ENCODE results near the gene IPO4. TPM values are rescaled to one million over a fixed set of nuclear protein-coding genes. Genes with fewer than 3 reads are reported as not detected.

IPO4 gene, protein sequence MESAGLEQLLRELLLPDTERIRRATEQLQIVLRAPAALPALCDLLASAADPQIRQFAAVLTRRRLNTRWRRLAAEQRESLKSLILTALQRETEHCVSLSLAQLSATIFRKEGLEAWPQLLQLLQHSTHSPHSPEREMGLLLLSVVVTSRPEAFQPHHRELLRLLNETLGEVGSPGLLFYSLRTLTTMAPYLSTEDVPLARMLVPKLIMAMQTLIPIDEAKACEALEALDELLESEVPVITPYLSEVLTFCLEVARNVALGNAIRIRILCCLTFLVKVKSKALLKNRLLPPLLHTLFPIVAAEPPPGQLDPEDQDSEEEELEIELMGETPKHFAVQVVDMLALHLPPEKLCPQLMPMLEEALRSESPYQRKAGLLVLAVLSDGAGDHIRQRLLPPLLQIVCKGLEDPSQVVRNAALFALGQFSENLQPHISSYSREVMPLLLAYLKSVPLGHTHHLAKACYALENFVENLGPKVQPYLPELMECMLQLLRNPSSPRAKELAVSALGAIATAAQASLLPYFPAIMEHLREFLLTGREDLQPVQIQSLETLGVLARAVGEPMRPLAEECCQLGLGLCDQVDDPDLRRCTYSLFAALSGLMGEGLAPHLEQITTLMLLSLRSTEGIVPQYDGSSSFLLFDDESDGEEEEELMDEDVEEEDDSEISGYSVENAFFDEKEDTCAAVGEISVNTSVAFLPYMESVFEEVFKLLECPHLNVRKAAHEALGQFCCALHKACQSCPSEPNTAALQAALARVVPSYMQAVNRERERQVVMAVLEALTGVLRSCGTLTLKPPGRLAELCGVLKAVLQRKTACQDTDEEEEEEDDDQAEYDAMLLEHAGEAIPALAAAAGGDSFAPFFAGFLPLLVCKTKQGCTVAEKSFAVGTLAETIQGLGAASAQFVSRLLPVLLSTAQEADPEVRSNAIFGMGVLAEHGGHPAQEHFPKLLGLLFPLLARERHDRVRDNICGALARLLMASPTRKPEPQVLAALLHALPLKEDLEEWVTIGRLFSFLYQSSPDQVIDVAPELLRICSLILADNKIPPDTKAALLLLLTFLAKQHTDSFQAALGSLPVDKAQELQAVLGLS
- total RNA-seq (18.7 and 19.5 TPM in 2 replicates), polyA plus RNA-seq (19.0 and 26.4 TPM in 2 replicates)

- H3K27me3 ChIP-seq: no peaks in the 10 kb centered on the region
- H3K9me3 ChIP-seq (ENCODE audit: low read depth): no peaks in the 10 kb centered on the region
- peak within 1 kb of the TSS; percentile 51 for H3K4me3 ChIP-seq
- H3K36me3 ChIP-seq (replicated peaks; ENCODE audit: insufficient read depth, low read depth): no peaks in the 10 kb centered on the region
- H3K9me2 ChIP-seq (replicated peaks; ENCODE audit: insufficient read depth): no peaks in the 10 kb centered on the region
- H3K4me2 ChIP-seq: peak within 1 kb of the TSS; percentile 98
- under 1% methylated on average over 57 of the region's 65 CpGs for WGBS (ENCODE audit: low lambda C conversion rate, missing lambda C conversion rate)
- peaks cover 5% of the 10 kb centered on the region for H3K4me1 ChIP-seq (ENCODE audit: insufficient read depth)
- H3K79me2 ChIP-seq: peaks cover 30% of the 10 kb centered on the region
- H4K20me1 ChIP-seq (ENCODE audit: insufficient read depth, poor library complexity, severe bottlenecking): no peaks in the 10 kb centered on the region
- DNase-seq (ENCODE audit: low spot score): peak; percentile 97
- TF ChIP-seq CTCF (IDR thresholded peaks at IDR 0.05; ENCODE audit: poor library complexity) (no peak), EZH2phosphoT487 (IDR thresholded peaks at IDR 0.05; ENCODE audit: low read depth, severe bottlenecking, unreplicated experiment) (no peak), EZH2 (IDR thresholded peaks at IDR 0.05; ENCODE audit: borderline replicate concordance) (no peak)
- peak within 1 kb of the TSS; percentile 78 for H3K27ac ChIP-seq
- peak within 1 kb of the TSS; percentile 43 for H2AFZ ChIP-seq
Observed at GRCh38 chr14:24188251-24189058, at the start of gene IPO4. TSS of gene IPO4 (minus strand) at chr14:24188816. CDS start at chr14:24188787, 29 bp downstream.

DNA sequence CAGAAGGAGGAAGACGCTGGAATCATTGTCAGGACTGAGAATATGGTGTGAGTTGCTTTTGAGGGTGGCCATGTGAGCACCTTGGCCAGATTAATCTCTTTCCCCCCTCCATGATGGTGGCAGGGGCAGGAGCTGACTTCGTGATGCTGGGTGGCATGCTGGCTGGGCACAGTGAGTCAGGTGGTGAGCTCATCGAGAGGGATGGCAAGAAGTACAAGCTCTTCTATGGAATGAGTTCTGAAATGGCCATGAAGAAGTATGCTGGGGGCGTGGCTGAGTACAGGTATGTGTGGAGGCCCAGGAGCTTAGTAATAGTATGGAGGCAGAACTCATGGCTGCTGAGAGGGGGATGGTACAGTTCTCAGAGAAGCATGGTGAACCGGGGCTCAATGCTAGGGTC is 49.5 kb upstream of the IPO4 start:
- H3K27me3 ChIP-seq: no peaks in the 10 kb centered on the region
- peaks cover 54% of the 10 kb centered on the region for H3K79me2 ChIP-seq
- H3K36me3 ChIP-seq (replicated peaks; ENCODE audit: insufficient read depth, low read depth): no peaks in the 10 kb centered on the region
- no peak overlapping the region for H2AFZ ChIP-seq
- TF ChIP-seq EZH2phosphoT487 (IDR thresholded peaks at IDR 0.05; ENCODE audit: low read depth, severe bottlenecking, unreplicated experiment): no peak
- no peak for TF ChIP-seq EZH2 (IDR thresholded peaks at IDR 0.05; ENCODE audit: borderline replicate concordance)
- TF ChIP-seq CTCF (IDR thresholded peaks at IDR 0.05; ENCODE audit: poor library complexity): no peak
- no peak overlapping the region for H3K4me3 ChIP-seq
- H3K4me2 ChIP-seq: no peak overlapping the region
- 97% methylated on average over 5 of the region's 5 CpGs for WGBS (ENCODE audit: low lambda C conversion rate, missing lambda C conversion rate)
- H4K20me1 ChIP-seq (ENCODE audit: insufficient read depth, poor library complexity, severe bottlenecking): peaks cover 4% of the 10 kb centered on the region
- H3K27ac ChIP-seq: no peak overlapping the region
- peak; percentile 44 for DNase-seq (ENCODE audit: low spot score)
- H3K9me2 ChIP-seq (replicated peaks; ENCODE audit: insufficient read depth): no peaks in the 10 kb centered on the region
- no peaks in the 10 kb centered on the region for H3K9me3 ChIP-seq (ENCODE audit: low read depth)
- H3K4me1 ChIP-seq (ENCODE audit: insufficient read depth): peaks cover 12% of the 10 kb centered on the region

GRCh38 chr14:24237463-24237955 is 48.9 kb upstream of the IPO4 start:
- Histone ChIP-seq H3K9me3 (ENCODE audit: low read depth) (no peaks in the 10 kb centered on the region), H3K36me3 (replicated peaks; ENCODE audit: insufficient read depth, low read depth) (no peaks in the 10 kb centered on the region), H3K9me2 (replicated peaks; ENCODE audit: insufficient read depth) (no peaks in the 10 kb centered on the region), H2AFZ (no peak overlapping the region), H3K27ac (no peak overlapping the region), H3K4me3 (no peak overlapping the region), H4K20me1 (ENCODE audit: insufficient read depth, poor library complexity, severe bottlenecking) (peaks cover 4% of the 10 kb centered on the region), H3K27me3 (no peaks in the 10 kb centered on the region), H3K4me2 (no peak overlapping the region), H3K4me1 (ENCODE audit: insufficient read depth) (peaks cover 12% of the 10 kb centered on the region), H3K79me2 (peaks cover 57% of the 10 kb centered on the region)
- no peak for DNase-seq (ENCODE audit: low spot score)
- 94% methylated on average over 2 of the region's 2 CpGs for WGBS (ENCODE audit: low lambda C conversion rate, missing lambda C conversion rate)
- TF ChIP-seq EZH2 (IDR thresholded peaks at IDR 0.05; ENCODE audit: borderline replicate concordance) (no peak), CTCF (IDR thresholded peaks at IDR 0.05; ENCODE audit: poor library complexity) (no peak), EZH2phosphoT487 (IDR thresholded peaks at IDR 0.05; ENCODE audit: low read depth, severe bottlenecking, unreplicated experiment) (no peak)
